ENCODE data around the gene C1orf35. TPM values are rescaled to one million over a fixed set of nuclear protein-coding genes. Genes with fewer than 3 reads are reported as not detected.

The C1orf35 gene
- total RNA-seq, 1 donor from 2014 or later, result 27.7 TPM

DNA sequence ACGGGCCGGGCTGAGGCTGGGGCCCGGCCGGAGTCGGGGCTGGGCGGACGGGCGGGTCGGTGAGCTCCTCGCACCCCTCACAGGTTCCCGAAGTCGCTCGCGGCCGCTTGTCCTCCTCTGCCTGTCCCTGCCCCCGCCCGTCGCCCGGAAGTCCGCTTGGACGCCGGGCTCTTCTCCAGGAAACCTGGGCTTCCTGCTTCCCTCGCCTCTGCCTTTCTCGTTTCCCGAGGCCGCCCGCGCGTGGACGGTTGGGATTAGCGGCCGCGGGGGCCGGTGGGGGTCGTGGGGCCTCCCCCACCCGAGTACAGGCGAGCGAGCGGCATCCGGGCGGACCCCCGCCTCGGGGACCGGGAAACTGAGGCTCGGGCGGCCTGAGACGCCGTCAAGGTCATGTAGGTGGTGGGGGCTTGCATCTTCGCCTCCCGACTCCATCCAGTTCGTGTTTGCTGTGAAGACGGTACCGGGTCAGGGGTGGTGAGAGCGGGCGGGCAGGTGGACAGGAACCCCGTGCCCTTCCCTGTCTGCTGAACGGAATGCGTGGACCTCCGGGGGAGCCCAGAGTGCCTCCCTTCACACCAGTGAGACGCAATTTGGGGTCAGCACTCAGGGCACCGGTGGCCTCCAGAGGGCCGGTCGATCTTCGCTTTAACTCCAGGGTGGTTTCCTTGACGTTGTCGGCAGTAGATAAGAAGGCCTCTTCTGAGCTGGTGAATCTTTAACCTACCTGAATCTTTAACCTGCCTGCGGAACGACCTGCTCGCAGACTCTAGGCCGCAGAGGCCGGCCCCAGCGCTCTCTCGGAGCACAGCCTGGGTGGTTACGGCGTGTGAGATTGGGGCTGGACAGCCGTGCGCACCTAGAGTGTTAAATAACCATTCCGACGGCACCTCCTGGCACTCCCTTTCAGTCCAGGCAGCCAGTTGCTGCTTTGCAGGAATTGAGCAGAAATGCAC, 19.9 kb downstream of the C1orf35 start:
- Mint-ChIP-seq H3K27ac (peak overlapping the region; percentile 91), H3K36me3 (ENCODE audit: low read depth) (peaks cover 33% of the 10 kb centered on the region), H3K9me3 (no peaks in the 10 kb centered on the region), H3K4me3 (peak overlapping the region; percentile 97), H3K27me3 (ENCODE audit: insufficient read depth) (no peaks in the 10 kb centered on the region), H3K4me1 (ENCODE audit: low read depth) (peaks cover 46% of the 10 kb centered on the region)
- DNase-seq (ENCODE audit: low spot score), result peak; percentile 40
- intact Hi-C loops (cut with micrococcal nuclease), result loop anchor here (1.0 to 10.0 kb wide), 13 partner anchors 20 to 541 kb away; partner anchors contain the start of genes C1orf35, GUK1, JMJD4 and MRPL55

DNA sequence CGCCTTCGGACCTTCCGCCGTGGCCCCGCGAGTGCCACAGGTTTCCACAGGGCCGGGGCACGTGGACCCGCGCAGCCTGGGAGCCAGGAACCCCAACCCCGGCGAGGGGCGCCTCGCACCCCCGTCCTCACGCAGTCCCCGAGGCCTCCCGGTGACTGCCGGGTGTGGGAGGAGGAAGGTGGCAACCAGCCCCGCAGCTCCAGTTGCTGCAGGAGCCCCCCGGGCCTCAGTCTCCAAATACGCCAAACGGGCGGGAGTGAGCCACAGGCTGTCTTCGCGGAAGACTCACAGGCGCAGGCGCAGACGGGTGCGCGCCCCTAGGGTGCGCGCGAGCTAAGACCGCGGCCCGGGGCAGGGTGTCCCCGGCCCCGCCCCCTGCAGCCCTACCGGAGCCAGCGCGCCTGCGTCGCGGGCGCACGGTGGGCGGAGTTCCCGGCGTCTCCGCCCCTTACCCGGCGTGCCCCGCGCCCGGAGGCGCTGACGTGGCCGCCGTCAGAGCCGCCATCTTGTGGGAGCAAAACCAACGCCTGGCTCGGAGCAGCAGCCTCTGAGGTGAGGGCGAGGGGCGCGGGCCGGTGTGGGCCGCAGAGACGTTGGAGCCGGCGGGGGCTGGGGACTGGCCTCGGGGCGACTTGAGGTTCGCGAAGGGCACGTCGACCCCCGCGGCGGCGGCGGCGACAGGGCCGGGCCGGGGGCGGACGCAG, 20.8 kb downstream of the C1orf35 start, which contains the start of gene ARF1:
TSS of gene ARF1 (plus strand) at position 495 of the 704 bp plus-strand sequence. CDS start 14,407 bp downstream, outside the sequence.
- H3K27ac Mint-ChIP-seq, result peak within 1 kb of the TSS; percentile 91
- no peaks in the 10 kb centered on the region for H3K27me3 Mint-ChIP-seq (ENCODE audit: insufficient read depth)
- H3K4me1 Mint-ChIP-seq (ENCODE audit: low read depth), result peaks cover 38% of the 10 kb centered on the region
- H3K9me3 Mint-ChIP-seq, result no peaks in the 10 kb centered on the region
- peak; percentile 91 for DNase-seq (ENCODE audit: low spot score)
- intact Hi-C loops (cut with micrococcal nuclease), result loop anchor here (1.0 to 10.0 kb wide), 13 partner anchors 21 to 540 kb away; partner anchors contain the start of genes C1orf35, GUK1, JMJD4 and MRPL55
- H3K36me3 Mint-ChIP-seq (ENCODE audit: low read depth), result peaks cover 28% of the 10 kb centered on the region
- peak within 1 kb of the TSS; percentile 97 for H3K4me3 Mint-ChIP-seq

DNA sequence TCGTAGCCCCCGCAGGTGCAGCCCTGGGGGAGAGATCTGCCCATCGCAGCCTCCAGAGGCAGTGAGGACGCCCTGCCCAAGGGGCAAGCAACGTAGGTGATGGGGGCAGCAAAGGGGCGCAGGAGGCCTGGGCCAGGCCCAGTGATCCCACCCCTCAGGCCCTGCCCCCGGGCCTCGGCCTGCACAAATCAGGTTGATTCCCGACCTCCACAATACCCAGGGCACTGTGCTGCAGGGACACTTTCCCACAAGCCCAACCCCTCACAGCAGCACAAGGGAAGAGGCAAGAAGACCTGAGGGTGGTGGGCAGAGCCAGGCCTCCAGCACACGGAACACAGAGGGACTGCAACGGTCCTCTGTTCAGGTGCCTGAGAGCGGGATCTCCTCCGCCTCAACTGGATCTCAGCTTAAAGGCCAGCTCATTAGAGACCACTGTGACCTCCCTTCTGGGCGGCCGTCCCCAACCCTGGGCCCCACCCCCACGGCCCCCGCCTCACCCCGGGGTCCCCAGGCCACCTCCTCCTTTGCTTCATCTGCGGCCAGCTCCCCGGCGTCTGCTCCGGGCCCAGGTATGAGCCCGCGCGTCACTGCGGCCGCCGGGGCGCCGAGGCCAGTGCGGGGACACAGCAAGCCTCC, 21.4 kb downstream of the C1orf35 start:
- Mint-ChIP-seq H3K9me3 (no peaks in the 10 kb centered on the region), H3K4me1 (ENCODE audit: low read depth) (peaks cover 31% of the 10 kb centered on the region), H3K4me3 (peak overlapping the region; percentile 88), H3K36me3 (ENCODE audit: low read depth) (peaks cover 28% of the 10 kb centered on the region), H3K27me3 (ENCODE audit: insufficient read depth) (no peaks in the 10 kb centered on the region), H3K27ac (peak overlapping the region; percentile 81)
- intact Hi-C loops (cut with micrococcal nuclease), result loop anchor here (1.0 to 10.0 kb wide), 13 partner anchors 22 to 539 kb away; partner anchors contain the start of genes C1orf35, GUK1, JMJD4 and MRPL55
- no peak for DNase-seq (ENCODE audit: low spot score)

DNA sequence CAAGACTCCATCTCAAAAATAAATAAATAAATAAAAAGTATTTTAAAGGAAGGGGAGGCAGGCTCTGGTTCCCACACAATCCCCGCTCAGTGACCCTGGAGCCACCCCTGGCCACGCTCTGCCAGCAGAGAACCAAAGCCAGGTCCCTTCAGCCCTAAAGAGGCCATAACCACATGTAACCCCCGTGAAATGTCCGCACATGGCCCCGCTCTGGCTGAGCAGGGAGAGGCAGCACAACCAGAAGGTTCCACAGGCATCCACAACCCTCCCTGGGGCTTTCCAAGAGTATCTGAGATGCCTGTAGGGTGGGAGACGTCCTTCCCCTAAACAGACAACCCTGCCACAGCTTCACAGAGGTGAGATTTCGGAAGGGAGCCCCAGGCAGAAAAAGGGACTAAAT, 22.0 kb downstream of the C1orf35 start:
- no peaks in the 10 kb centered on the region for H3K9me3 Mint-ChIP-seq
- DNase-seq (ENCODE audit: low spot score), result no peak
- H3K4me1 Mint-ChIP-seq (ENCODE audit: low read depth), result peaks cover 27% of the 10 kb centered on the region
- peak overlapping the region; percentile 88 for H3K4me3 Mint-ChIP-seq
- H3K27me3 Mint-ChIP-seq (ENCODE audit: insufficient read depth), result no peaks in the 10 kb centered on the region
- peak overlapping the region; percentile 81 for H3K27ac Mint-ChIP-seq
- intact Hi-C loops (cut with micrococcal nuclease), result loop anchor here (10.0 kb wide), 1 partner anchor 316 kb away; no protein-coding TSS in a partner anchor
- H3K36me3 Mint-ChIP-seq (ENCODE audit: low read depth), result peaks cover 25% of the 10 kb centered on the region

DNA sequence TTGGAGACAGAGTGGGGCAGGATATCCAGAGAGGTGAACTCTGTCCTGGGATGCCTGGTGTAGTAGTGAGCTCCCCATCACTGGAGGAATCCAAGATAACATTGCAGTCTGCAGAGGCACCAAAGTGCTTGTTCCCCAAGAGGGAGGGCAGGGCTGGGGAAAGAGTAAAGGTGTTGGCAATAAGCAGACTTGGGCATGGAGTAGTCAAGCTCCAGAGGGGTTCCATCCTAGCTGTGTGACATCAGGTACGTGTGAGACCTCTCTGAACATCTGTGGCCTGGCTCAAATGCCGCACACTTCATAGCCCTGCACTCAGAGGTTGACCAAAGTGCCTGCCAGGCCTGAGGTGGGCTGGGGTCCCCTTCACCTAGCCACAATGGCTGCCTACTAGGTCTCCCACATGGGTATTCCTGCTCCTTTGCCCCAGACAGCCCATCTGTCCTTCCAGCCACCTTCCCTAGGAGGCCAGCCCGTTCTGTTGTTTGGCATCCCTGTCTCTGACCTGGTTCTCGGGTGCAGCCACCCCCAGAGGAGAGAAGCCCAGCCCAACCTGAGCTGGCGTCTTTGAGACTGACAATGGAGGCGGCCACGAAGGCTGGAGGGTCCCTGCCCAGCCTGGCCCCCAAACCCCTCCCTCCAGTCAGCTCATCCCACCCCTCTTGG, 23.4 kb downstream of the C1orf35 start:
- Mint-ChIP-seq H3K36me3 (ENCODE audit: low read depth) (peaks cover 18% of the 10 kb centered on the region), H3K4me3 (peak overlapping the region; percentile 25), H3K27me3 (ENCODE audit: insufficient read depth) (no peaks in the 10 kb centered on the region), H3K9me3 (no peaks in the 10 kb centered on the region), H3K27ac (no peak overlapping the region), H3K4me1 (ENCODE audit: low read depth) (peaks cover 13% of the 10 kb centered on the region)
- intact Hi-C loops (cut with micrococcal nuclease), result loop anchor here (10.0 kb wide), 1 partner anchor 315 kb away; no protein-coding TSS in a partner anchor
- no peak for DNase-seq (ENCODE audit: low spot score)

DNA sequence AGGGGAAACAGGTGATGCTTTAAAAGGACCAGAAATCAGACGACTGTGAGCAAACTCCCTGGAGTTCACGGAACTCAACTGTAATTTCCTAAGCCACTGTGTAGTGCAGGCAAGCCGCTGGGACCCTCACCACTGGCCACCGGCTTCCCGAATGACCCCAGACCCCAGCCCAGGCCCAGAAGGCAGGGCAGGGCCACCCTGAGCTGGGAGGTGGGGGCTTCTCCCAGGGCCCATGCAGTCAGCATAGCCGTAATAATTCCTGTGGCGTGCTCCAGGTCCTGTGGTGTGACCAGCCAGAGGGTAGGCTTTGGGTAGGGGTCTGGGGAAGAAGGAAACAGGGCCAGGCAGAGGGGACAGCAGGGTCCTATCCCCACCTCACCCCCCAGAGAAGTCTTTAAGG, 24.1 kb downstream of the C1orf35 start:
- no peaks in the 10 kb centered on the region for H3K27me3 Mint-ChIP-seq (ENCODE audit: insufficient read depth)
- no peak overlapping the region for H3K27ac Mint-ChIP-seq
- H3K4me3 Mint-ChIP-seq, result no peak overlapping the region
- peaks cover 12% of the 10 kb centered on the region for H3K36me3 Mint-ChIP-seq (ENCODE audit: low read depth)
- no peak for DNase-seq (ENCODE audit: low spot score)
- peaks cover 6% of the 10 kb centered on the region for H3K4me1 Mint-ChIP-seq (ENCODE audit: low read depth)
- H3K9me3 Mint-ChIP-seq, result no peaks in the 10 kb centered on the region
- intact Hi-C loops (cut with micrococcal nuclease), result no loop called here

- H3K9me3 Mint-ChIP-seq, result no peaks in the 10 kb centered on the region
- intact Hi-C loops (cut with micrococcal nuclease), result no loop called here
- no peak overlapping the region for H3K27ac Mint-ChIP-seq
- DNase-seq (ENCODE audit: low spot score), result no peak
- peaks cover 4% of the 10 kb centered on the region for H3K4me1 Mint-ChIP-seq (ENCODE audit: low read depth)
- no peak overlapping the region for H3K4me3 Mint-ChIP-seq
- peaks cover 5% of the 10 kb centered on the region for H3K36me3 Mint-ChIP-seq (ENCODE audit: low read depth)
- H3K27me3 Mint-ChIP-seq (ENCODE audit: insufficient read depth), result no peaks in the 10 kb centered on the region
Observed at GRCh38 chr1:228077565-228078330, 25.4 kb downstream of the C1orf35 start.

DNA sequence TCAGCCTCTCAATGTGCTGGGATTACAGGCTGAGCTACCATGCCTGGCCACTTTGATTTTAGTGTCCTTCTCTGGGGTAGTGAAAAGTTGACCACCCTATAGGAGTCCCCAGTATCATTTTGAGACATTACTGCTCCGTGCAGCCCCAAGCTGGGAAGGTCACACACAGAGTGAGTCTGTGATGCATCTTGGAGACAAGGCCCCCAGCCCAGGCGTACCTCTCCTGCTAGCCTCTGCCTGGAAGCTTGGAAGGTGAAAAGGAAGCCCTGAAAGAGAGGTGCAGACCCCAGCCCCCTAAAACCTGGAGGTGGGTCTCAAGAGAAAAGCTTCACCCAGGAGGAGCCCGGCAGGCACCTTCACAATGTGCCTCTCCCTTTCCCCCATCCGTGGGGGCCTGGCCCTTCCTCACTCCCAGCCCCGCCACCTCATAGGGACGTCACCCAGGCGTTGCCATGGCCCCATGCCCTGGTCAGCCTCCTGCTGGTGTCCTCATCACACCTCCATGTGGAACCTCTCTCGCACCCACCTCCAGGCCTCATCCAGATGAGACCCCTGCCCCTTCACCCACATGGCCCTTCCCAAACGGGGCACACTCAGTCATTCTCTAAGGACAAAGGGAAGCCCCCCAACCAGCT, 26.2 kb downstream of the C1orf35 start:
- DNase-seq (ENCODE audit: low spot score), result no peak
- intact Hi-C loops (cut with micrococcal nuclease), result no loop called here
- H3K9me3 Mint-ChIP-seq, result no peaks in the 10 kb centered on the region
- no peaks in the 10 kb centered on the region for H3K27me3 Mint-ChIP-seq (ENCODE audit: insufficient read depth)
- peaks cover 4% of the 10 kb centered on the region for H3K4me1 Mint-ChIP-seq (ENCODE audit: low read depth)
- H3K36me3 Mint-ChIP-seq (ENCODE audit: low read depth), result peaks cover 5% of the 10 kb centered on the region
- H3K27ac Mint-ChIP-seq, result no peak overlapping the region
- H3K4me3 Mint-ChIP-seq, result no peak overlapping the region

- no peak overlapping the region for H3K27ac Mint-ChIP-seq
- no peaks in the 10 kb centered on the region for H3K27me3 Mint-ChIP-seq (ENCODE audit: insufficient read depth)
- intact Hi-C loops (cut with micrococcal nuclease), result no loop called here
- H3K9me3 Mint-ChIP-seq, result no peaks in the 10 kb centered on the region
- H3K36me3 Mint-ChIP-seq (ENCODE audit: low read depth), result peaks cover 1% of the 10 kb centered on the region
- H3K4me1 Mint-ChIP-seq (ENCODE audit: low read depth), result no peaks in the 10 kb centered on the region
- DNase-seq (ENCODE audit: low spot score), result no peak
- H3K4me3 Mint-ChIP-seq, result no peak overlapping the region
Observed at GRCh38 chr1:228075801-228076271, 27.3 kb downstream of the C1orf35 start.

- H3K27ac Mint-ChIP-seq, result no peak overlapping the region
- intact Hi-C loops (cut with micrococcal nuclease), result no loop called here
- no peaks in the 10 kb centered on the region for H3K4me1 Mint-ChIP-seq (ENCODE audit: low read depth)
- H3K9me3 Mint-ChIP-seq, result no peaks in the 10 kb centered on the region
- H3K27me3 Mint-ChIP-seq (ENCODE audit: insufficient read depth), result no peaks in the 10 kb centered on the region
- no peak overlapping the region for H3K4me3 Mint-ChIP-seq
- peaks cover 1% of the 10 kb centered on the region for H3K36me3 Mint-ChIP-seq (ENCODE audit: low read depth)
- DNase-seq (ENCODE audit: low spot score), result no peak
Observed at GRCh38 chr1:228074954-228075730, 28.0 kb downstream of the C1orf35 start.
